Measurements from ENCODE around the gene NUDT3.
"Not testable (repeated sequence)": the region's sequence is repeated elsewhere in the genome, so short reads cannot be mapped to it uniquely, and the experiment has no call there.

GRCh38 chr6:34327313-34328205 lies 64.9 kb downstream of the NUDT3 start:
- not testable (repeated sequence) for TF ChIP-seq CTCF (IDR thresholded peaks at IDR 0.05; ENCODE audit: low read length); EZH2 (IDR thresholded peaks at IDR 0.05; ENCODE audit: borderline replicate concordance, low read length)

All from OCI-LY1 (cell line).